AG04450 (cell line): Measurements from ENCODE around the gene TNP1. TPM values are rescaled to one million over a fixed set of nuclear protein-coding genes. Genes with fewer than 3 reads are reported as not detected.

Source experiments
- CTCF ChIA-PET: fragments of 300-600, 350-600 bp; formaldehyde crosslinking; extraction: SDS; loops from one replicate; lab custom pipeline; 2022; ENCODE audit warnings: antibody characterized with exemption, inconsistent platforms; lab: Charles Lee
- POLR2A ChIA-PET: fragments of 350-600 bp; formaldehyde crosslinking; extraction: SDS; loops from one replicate; lab custom pipeline; 2021; ENCODE audit warnings: antibody characterized with exemption, inconsistent platforms; lab: Yijun Ruan, JAX
- DNase-seq: peaks from one replicate; pipeline ENCODE4 v3.0.0-alpha.2; 2011; ENCODE audit warnings: low read depth, low spot score
- H3K27ac ChIP-seq: one replicate; pipeline ENCODE4 v1.5.1; 2012; ENCODE audit warnings: low read depth, low read length, control low read depth
- H3K27me3 ChIP-seq: one replicate; pipeline ENCODE4 v1.6.0; 2012; ENCODE audit warnings: low read length; ENCODE audit not compliant: control insufficient read depth, insufficient read depth
- H3K4me3 ChIP-seq: 2 replicates; pipeline ENCODE4 v1.5.1; 2011; ENCODE audit warnings: mild to moderate bottlenecking, low read depth, low read length, control low read depth
- H3K9me3 ChIP-seq: 2 replicates; pipeline ENCODE4 v1.5.1; 2012; ENCODE audit warnings: low read length; ENCODE audit not compliant: control insufficient read depth, insufficient read depth
- polyA plus RNA-seq: library from polyadenylated mRNA; depleted of rRNA; stranded (reverse); fragments of >200 nt; gene quantifications from 2 replicates; pipeline ENCODE4 v1.2.3, GENCODE V29; 2011
- TF ChIP-seq, protein P1 (sequence below): IDR thresholded peaks from 2 replicates; pipeline ENCODE4 v1.5.1; 2011; ENCODE audit warnings: low read depth, low read length, control low read depth, inconsistent platforms

TNP1 gene
- polyA plus RNA-seq, 1 experiment, result not detected

DNA sequence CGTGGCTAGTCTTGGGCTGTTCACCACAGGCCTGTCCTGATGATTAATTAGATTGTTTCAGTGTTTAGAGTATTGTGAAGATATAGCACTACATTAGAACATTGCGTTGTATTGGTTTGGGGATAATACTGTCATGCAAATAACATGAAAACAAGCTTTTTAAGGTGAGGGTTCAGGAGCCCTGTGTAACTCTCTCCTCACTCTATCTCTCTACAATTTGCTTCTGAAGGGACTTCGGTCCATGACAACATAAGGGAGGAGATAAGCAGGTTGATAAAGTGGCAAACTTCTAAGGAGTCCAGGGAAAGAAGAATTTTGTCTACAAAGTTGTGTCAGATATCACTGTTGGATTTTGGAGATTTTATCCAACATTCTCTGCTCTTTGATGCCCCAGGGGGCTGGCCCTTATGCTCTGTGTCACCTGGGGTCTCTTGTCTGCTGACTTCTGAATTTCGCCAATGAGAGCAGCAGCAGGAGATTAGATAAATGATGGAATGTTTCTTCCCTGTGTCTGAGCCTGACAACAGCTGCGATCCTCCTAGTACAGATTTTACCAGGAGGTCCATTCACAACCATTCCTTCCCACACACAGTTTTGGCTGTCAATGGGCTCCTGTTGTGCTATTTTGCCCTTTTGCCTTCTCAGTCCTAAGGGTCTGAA is 3.3 kb downstream of the TNP1 start:
- Histone ChIP-seq H3K27me3 (no peaks in the 10 kb centered on the region), H3K27ac (no peak overlapping the region), H3K4me3 (no peak overlapping the region), H3K9me3 (no peaks in the 10 kb centered on the region)
- ChIA-PET POLR2A (interaction anchor here (1.4 kb wide), 1 partner anchor 82 kb away, joined by 3 read pairs; no protein-coding TSS in a partner anchor), CTCF (no interaction called here)
- TF ChIP-seq, protein P1, sequence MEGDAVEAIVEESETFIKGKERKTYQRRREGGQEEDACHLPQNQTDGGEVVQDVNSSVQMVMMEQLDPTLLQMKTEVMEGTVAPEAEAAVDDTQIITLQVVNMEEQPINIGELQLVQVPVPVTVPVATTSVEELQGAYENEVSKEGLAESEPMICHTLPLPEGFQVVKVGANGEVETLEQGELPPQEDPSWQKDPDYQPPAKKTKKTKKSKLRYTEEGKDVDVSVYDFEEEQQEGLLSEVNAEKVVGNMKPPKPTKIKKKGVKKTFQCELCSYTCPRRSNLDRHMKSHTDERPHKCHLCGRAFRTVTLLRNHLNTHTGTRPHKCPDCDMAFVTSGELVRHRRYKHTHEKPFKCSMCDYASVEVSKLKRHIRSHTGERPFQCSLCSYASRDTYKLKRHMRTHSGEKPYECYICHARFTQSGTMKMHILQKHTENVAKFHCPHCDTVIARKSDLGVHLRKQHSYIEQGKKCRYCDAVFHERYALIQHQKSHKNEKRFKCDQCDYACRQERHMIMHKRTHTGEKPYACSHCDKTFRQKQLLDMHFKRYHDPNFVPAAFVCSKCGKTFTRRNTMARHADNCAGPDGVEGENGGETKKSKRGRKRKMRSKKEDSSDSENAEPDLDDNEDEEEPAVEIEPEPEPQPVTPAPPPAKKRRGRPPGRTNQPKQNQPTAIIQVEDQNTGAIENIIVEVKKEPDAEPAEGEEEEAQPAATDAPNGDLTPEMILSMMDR, result no peak
- no peak for DNase-seq

DNA sequence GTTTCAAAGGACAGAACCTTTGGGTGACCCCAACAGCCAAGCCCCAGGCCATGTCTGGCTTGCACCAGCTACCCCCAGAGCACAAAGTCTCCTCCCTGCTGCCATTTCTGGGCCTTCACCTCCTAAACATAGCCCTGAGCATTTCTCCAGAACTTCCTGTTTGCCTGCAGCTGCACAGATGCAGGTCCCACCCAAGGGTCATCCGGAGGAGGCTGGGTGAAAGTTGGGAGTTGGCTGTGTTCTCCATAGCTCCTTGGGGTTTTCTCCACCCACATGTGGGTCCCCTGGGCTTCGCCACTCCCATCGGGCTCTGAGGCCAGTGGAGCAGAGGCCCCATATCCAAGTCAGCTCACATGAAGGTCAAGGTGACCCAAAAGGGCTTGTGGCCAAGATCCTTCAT is 4.3 kb downstream of the TNP1 start:
- ChIA-PET POLR2A (no interaction called here), CTCF (no interaction called here)
- no peak overlapping the region for H3K27ac ChIP-seq
- DNase-seq, result no peak
- H3K27me3 ChIP-seq, result no peaks in the 10 kb centered on the region
- no peaks in the 10 kb centered on the region for H3K9me3 ChIP-seq
- H3K4me3 ChIP-seq, result no peak overlapping the region
- TF ChIP-seq, protein P1, result no peak

DNA sequence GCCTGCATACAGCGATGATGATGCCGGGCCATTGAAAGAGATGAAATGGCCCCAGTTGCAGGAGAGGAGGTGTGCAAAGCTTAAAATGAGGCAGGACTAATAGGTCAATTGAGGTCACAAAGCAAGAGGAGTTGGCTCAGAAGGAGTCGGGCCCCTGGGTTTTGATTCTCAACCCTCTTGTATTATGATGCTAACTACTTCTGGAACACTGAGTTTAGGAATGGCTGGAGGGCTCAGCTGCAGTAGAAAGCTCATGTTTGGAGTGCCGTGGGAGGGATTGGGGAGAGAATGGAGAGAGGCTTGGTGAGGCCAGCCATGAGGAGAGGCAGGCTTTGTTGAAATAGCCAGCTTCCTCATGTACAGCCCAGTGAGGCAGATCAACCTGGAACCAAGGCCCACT is 4.8 kb downstream of the TNP1 start:
- ChIA-PET POLR2A (no interaction called here), CTCF (no interaction called here)
- DNase-seq, result no peak
- Histone ChIP-seq H3K27me3 (no peaks in the 10 kb centered on the region), H3K27ac (no peak overlapping the region), H3K9me3 (no peaks in the 10 kb centered on the region), H3K4me3 (no peak overlapping the region)
- TF ChIP-seq, protein P1, result no peak

DNA sequence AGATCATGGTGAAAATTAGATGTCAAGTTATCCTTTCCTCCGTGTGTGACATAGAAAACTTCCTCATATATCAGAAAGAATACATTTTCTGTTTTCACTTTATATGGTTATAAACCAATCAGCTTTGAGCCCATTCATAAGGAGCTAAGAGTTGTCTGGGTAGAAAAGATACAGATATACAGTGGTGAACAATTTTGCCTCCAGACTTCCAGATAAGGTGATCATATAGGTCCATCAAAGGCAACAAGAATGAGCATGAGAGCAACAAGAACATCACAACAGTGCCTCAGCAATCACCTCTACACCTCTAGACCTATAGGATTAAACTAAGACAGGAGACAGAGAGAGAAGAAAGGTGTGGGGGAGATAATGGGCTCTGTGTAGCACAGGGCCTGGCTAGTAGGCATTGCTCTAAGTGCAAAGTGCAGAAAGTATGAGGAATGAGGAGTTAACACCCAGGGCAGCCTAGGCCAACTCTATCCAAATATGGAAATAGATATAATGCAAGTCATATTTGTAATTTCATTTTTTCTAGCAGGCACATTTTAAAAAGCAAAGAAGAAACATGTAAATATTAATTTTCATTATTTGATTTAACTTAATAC is 8.3 kb downstream of the TNP1 start:
- Histone ChIP-seq H3K9me3 (no peaks in the 10 kb centered on the region), H3K4me3 (no peak overlapping the region), H3K27ac (no peak overlapping the region), H3K27me3 (no peaks in the 10 kb centered on the region)
- no peak for DNase-seq
- TF ChIP-seq, protein P1, result no peak
- ChIA-PET CTCF (no interaction called here), POLR2A (no interaction called here)

DNA sequence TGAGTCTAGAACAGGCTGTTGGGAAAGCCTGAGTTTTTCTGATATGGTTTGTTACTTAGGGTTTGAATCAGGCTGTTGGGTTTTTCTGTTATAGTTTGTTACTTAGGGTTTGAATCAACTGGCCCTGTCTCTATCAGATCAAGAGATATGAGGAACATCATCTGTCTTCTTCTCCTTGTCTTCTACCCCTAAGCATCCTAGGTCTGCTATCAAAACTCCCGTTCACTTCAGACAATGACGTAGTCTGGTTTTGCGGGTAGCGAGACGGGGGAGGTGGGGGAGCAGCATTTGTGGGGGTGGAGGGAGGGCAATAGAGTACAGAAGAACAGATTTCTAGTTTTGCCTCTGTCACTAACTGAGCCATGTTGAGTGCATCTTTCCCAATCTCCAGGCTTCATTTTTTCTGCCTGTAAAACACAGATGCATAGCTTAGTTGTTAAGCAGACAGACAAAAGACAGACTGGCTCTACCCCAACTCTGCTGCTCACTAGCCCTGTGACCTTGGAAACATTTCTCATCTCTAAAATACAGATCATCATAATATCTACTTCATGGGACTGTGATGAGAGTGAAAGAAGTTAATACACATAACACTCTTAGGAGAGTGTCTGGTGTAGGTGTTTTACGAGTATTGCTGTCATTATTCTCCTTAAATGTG is 9.1 kb downstream of the TNP1 start:
- TF ChIP-seq, protein P1, result no peak
- POLR2A ChIA-PET, result no interaction called here
- Histone ChIP-seq H3K27ac (no peak overlapping the region), H3K27me3 (no peaks in the 10 kb centered on the region), H3K9me3 (no peaks in the 10 kb centered on the region), H3K4me3 (no peak overlapping the region)
- no peak for DNase-seq
- CTCF ChIA-PET, result interaction anchor here (0.6 kb wide), 1 partner anchor 79 kb away, joined by 3 read pairs; no protein-coding TSS in a partner anchor
